GM19467 (cell line): ENCODE results near the gene CTDP1.

Experiments used
- ATAC-seq: cut with Tn5 transposase; IDR thresholded peaks from one replicate; pipeline ENCODE4 v1.9.1; 2021; ENCODE audit warnings: mild to moderate bottlenecking, moderate library complexity; ENCODE audit not compliant: unreplicated experiment

Gene CTDP1

DNA sequence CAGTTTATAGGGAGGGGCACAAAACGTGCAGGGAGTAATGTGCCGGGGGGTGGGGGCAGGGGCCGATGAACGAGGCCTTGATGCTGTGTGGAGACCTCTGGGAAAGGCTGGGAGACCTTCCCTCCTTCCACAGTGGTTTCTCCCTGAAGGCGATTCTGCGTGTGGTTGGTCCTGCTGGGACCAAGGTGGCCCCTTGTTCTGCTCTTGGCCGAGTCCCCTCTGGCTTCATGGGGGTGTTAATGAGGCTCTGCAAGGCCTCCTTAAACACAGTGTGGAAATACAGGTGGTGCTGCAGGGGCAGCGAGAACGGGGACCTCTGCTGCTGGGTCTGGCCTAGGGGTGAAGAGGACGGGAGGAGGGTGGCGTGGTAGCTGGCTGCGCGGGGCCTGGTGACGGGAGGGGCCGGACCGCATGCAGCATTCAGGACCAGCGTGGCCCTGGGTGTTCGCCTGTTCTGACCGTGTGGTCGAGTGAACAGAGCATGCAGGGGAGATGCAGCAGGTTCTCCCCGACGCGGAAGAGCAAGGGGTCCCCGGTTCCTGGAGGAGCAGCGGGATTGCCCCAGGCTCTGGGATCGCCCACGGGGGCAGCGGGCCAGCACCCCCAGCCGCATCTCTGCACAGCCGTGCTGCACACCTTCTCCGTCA is 76.0 kb downstream of the CTDP1 start:
- no peak for ATAC-seq

DNA sequence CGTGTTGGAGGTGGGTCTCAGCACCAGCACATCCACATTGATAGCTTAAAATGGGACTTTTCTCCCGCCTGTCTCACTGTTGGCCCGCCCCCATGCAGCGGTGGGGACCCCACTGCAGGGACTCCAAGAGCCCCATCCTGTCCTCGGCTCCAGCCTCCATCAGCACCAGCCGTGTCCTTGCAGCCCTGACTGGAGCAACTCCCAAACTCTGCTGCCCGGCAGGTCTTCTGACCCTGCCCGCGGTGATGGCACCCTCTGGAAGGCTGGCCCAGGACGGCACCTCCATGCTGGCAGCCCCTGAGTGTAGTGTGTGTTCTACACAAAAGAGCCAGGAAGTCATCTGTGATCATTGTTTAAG is 76.5 kb downstream of the CTDP1 start:
- ATAC-seq: no peak

DNA sequence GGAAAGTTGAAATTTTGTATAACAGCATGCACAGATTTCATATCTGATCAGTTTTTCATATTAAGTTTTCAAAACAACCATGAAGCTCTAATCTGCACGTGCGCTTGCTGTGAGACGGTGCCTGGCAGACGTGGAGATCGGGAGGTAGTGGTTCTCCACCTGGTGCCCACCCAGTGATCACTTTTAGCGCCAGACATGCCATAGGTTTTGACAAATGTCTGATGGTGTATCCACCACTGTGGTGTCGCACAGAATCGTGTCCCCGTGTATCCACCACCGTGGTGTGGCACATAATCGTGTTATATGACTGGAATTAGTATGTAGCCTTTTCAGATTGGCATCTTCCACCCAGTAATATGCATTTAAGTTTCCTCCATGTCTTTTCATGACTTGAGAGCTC is 77.2 kb downstream of the CTDP1 start:
- no peak for ATAC-seq

DNA sequence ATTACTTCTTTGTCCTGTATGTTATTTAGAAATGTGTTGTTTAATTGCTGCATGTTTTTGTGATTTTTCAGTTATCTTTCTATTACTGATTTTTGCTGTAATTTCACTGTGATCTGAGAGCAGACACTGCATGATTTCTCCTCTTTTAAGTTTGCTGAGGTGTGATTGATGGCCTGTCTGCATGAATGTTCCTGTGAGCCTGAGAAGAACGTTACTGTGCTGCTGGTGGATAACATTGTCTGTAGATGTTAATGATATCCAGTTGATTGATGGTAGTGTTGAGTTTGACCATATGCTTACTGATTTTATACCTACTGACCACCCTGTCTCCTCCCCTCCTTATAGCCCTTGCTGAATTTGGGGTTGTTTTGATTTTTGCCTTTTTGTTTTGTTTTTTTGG is 80.7 kb downstream of the CTDP1 start:
- no peak for ATAC-seq

DNA sequence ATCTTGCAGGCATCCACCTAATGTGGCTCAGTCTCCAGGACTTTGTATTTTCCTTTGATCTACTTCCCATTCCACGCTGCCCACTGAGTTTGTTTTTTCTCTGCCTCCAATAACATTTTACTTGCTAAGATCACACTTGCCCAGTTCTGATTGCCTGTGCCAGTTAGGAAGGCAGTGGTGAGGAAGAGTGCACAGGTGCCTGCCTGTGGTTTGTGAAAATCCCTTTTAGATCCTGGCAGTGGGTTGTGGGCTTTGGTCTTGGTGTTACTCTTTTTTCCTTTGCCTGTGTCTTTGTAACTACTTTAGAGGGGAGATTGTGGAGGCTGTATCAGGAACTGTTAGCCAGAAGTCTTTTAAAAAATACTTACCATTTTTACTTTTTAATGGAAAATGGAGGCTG is 81.3 kb downstream of the CTDP1 start:
- no peak for ATAC-seq

DNA sequence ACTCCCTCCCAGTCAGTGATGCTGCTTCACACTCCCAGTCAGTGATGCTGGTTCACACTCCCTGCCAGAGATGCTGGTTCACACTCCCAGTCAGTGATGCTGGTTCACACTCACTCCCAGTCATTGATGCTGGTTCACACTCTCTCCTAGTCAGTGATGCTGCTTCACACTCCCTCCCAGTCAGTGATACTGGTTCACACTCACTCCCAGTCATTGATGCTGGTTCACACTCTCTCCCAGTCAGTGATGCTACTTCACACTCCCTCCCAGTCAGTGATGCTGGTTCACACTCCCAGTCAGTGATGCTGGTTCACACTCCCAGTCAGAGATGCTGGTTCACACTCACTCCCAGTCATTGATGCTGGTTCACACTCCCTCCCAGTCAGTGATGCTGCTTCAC is 83.8 kb downstream of the CTDP1 start:
- no peak for ATAC-seq

DNA sequence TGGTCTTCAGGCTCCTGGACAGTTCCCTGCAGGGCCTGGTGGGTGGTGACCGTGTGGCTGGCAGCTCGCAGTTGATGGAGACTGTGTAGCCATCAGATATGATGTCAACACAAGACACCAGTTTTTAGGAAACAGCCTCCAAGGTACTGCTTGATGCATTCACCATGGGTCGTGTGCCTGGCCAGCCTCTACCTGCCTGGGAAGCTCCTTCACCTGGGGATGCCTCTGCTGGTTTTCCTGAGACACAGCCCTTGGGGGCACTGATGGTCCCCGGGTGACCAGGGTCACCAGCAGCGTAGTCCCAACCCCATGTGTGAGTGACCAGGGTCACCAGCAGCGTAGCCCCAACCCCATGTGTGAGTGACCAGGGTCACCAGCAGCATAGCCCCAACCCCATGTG is 84.5 kb downstream of the CTDP1 start:
- no peak for ATAC-seq

DNA sequence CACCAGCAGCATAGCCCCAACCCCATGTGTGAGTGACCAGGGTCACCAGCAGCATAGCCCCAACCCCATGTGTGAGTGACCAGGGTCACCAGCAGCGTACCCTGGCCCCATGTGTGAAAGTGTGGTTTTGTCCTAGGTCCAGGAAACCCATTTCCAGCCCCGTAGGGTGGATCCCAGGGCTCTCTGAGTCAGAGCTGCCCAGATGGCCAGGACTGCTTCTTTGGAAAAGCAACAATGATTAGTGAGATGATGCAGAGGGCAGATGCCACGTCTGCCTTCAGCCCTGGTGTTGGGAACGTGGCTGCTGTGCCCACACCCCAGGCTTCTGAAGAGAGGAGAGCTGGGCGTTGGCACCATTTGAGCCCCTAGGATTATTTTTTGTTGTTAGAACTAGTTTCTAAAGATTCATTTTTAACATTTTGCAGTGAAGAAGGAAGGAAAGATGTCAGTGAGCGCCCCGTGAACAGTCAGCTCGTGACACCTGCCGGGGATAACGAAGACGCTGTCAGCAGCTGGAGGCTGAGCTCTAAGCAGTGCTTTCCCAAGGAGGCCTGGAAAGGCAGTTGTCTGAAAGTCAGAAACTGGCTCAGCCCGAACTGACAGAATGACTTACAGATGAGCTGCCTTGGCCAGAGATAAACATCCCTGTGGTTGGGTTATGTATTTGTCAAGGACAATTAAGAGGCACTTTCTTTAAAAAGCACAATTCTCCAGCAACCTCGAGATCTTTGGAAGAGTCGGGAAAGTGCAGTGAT is 86.1 kb downstream of the CTDP1 start:
- ATAC-seq: no peak

DNA sequence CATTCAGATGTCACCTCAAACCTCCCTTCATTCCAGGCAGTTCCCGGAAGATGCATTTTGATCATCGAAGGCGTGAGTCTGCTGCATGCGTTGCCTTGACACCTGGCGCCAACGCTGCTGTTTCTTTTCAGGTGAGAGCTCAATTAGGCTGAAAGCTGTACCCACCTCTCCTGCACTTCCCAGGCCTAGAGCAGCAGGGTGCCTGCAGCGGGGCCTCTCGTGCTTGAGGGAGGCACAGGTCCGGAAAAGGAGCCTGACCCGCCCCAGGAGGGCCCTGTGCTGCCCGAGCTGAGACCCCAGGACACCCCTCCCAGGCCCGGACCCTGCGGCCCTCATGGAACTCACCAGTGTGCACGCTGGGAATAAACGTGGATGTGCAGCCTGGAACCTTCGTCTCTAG is 86.7 kb downstream of the CTDP1 start:
- no peak for ATAC-seq

DNA sequence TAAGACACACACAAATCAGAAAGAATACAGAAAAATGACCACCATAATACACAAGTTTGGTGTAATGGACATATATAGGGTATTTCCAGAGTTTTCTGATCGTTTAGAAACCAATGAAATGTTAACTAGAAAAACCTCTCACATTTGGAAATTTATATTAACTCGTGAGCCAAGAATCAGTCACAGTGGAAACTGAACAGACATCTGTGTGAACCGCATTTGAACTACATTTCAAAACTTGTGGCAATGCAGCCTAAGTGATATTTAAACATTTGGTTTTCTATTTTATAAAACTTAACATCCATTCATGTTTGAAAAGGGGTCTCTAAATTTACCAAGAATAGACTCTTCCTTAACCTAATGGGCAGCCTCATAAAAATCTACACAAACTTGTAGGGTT is 89.1 kb downstream of the CTDP1 start:
- no peak for ATAC-seq

DNA sequence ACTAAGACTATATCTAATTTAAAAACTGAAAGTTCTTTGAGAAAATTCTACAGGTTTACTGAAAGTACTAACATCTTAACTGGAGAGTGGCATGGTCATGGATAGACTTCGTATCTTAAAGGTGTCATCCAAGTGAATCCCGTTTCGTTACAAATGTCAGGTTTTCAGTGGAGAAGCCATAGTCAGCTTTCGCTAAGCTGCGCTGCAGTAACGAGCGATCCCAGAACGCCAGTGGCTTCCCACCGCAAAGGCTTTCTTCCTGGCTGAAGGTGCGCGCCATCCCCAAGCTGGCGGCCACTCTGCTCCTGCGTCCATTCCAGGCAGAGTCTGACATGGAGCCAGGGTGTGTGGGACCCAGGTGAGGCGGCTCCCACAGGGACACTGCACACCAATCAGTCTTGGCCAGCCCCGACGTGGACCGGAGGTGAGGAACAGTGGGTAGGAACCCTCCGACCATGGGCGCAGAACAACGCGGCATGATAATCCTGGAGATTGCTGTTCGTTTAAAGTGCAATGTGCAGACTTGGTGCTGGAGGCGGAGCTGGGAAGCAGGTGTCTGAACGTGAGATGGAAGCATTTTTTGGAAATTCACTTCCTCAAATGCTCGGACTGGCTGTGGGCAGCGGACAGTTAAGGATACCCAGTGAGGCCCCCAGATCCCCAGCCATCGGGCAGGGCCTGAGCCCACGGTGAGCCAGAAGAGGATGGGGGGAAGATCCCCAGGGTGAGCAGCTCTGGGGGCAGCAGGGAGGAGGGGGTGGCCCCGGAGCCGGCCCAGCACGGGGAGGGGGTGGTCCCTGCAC is 90.3 kb downstream of the CTDP1 start:
- ATAC-seq: no peak

DNA sequence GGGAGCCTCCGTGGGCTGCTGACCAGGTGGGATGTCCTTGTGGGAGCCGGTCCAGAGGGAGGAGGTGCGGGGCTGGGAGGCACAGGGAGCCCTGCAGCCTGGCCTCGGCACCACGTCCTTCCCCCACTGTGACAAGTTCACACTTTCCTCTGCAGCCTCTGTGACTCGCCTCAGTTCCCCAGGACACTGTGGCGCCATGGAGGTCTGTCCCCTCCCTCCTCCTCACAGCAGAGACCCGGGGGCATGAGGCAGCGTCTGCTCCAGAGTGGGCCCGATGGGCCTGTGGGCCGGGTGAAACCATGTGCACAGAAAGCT is 90.9 kb downstream of the CTDP1 start:
- ATAC-seq: no peak

DNA sequence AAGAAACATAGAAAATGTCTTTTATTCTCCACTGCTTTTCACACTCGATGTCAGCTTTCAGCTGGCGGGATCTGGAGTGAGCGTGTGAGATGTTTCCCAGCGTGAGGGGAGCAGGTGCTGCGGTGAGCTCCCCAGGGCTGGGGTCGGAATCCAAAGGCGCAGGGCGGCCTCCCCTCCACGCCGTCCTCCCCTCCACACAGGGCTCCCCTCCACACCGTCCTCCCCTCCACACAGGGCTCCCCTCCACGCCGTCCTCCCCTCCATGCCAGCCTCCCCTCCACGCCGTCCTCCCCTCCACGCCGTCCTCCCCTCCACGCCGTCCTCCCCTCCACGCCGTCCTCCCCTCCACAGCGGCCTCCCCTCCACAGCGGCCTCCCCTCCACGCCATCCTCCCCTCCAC is 91.2 kb downstream of the CTDP1 start:
- ATAC-seq: no peak

DNA sequence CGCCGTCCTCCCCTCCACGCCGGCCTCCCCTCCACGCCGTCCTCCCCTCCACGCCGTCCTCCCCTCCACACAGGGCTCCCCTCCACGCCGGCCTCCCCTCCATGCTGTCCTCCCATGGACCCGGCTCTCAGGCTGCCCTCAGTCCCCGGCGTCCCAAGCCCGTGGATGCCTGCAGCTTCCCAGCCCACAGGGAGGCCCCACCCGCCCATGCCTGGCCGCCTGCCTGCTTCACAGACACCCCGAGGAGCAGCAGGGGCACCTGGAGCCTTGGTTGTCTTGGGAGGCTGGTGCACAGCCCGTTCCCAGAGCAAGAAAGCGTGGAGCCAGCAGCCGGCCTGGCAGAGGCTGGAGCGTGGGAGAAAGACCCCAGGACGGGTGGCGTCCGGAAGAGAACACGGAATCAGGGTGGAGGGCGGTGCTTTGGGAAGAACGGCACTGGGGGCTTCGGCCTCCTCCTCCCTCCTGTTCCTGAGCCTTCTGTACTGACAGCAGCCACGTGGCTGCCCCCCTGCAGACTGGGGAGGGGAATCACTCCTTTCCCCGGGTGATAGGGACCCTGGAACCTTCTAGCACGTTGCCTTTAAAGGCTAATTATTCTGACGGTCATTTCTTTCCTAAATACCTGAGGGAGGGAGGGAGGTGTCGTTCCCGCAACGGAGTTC is 92.0 kb downstream of the CTDP1 start:
- no peak for ATAC-seq

DNA sequence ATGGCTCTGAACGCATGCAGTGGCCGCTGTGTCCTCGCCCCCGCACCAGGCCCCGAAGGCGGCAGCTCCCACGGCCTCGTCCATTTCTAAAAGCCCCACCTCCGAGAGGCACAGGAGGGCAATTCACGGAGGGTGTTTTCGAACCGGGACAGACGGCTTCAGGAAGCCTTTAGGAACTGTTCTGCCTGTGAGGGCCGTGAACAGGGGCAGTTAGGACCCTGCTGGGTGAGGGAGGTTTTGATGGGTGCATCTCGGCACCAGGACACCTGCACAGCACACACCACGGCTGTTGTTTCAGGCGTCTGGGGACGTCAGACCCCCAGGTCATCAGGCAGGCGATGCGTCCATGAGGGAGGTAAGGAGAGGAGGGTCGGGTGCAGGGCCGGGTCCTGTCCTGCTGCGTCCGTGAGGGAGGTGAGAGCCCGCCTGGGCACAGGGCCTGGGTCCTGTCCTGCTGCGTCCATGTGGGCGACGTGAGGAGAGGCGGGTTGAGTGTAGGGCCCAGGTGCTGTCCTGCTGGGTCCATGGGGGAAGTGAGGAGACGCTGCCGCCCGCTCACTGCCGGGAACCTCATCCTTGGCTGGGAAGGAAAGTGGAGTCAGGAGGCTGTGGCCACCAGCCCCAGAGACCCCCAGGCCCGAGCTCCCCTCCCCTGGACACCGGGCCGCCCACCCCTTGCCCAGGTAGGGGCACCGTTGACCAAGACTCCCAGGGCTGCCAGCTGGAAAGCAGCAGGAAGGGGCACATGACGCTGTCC is 92.7 kb downstream of the CTDP1 start:
- ATAC-seq: no peak

DNA sequence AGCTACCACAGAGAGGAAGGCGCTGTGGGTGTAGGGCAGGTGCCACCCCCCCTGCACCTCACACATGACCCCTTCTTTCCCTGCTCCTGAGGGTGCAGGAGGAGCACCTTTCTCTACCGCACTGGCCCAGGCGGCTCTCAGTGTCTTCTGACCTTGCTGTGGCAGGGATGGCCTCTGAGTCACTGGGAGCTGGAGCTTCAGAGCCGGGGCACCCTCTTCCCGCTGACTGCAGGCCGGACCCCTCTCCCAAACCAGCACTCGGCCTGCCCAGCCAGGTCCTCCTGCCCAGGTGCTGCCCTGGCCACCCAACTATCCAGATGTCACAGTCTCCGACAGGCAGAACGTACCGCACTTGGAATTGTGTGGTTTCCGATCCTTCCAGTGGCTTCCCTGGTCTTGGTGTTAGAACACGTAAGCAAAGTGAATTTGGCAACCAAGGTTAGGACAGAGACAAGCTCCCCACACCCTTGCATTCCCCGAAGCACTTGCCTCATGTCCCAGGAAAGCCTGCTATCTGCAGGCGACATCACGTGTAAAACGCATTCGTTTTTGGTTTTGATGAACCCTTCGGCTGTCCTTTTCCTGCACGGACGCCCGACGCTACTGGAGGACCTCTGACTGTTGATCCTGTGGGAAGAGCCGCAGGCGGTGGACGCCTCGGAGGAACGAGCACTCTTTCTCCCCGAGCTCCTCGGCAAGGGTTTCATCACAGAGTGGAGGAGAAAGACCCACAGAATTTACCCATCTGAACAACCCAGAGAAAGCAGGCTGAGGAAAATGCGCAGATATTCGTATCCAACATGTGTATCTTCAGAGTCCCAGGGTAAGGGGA is 93.5 kb downstream of the CTDP1 start:
- ATAC-seq: no peak

DNA sequence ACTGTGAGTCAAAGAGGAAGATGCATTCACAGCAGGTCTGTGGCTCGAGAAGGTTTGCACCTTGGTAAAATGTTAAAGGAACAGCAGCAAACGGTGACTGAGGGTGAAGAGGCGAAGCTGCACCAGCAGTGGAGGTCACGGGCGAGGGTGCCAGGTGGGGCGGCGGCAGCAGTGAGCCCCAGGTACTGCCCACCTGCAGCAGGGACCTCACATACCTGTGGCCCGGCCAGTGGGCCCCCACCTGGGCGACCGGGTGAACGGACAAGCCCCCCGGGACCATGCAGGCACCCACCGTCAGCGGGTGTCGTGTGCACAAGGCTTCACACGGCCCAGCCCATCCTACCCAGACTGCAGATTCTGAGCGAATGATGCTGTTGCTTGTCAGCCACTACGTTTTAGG is 94.5 kb downstream of the CTDP1 start:
- ATAC-seq: no peak

DNA sequence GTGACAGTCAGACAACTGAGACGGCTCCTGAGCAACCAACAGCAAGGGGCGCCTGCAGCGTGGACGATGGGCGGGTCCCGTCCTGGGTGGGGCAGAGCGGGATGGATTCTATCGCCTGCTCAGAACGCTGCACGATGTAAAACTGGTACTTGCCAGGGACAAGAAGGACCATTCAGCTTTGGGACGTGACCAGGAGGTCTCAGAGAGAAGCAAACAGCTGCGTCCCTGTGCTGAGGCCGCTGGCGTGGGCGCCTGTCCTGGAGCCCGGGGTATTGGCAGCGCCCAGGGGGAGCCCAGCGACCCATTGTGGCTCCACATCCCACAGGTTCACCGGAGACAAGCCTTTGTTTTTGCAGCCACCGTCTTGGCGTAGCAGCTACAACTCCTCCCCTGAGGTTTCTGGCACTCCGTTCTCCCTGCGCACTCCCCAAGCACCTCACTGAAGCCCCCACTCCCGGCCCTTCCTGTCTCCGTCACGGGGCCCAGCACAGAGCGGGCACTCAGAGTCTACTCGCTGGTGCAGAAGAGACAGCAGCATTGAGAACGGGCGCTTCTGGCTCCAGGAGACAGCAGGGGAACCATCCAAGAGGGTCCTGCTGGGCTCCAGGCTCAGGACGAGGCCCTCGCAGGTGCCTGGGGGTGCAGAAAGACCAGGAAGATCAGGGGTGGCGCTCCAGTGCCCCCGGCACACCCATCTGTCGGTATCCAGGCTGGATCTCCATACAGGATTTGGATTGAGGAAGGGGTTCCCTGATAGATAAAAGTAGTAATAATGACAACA is 96.0 kb downstream of the CTDP1 start:
- ATAC-seq: no peak

DNA sequence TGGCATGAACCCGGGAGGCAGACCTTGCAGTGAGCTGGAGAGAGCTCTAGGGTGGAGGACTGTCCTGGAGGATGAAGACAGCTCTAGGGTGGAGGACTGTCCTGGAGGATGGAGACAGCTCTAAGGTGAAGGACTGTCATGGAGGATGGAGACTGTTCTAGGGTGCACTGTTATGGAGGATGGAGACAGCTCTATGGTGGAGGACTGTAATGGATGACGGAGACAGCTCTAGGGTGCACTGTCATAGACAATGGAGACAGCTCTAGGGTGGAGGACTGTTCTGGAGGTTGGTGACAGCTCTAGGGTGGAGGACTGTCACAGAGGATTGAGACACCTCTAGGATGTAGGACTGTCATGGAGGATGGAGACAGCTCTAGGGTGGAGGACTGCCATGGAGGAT is 97.1 kb downstream of the CTDP1 start:
- ATAC-seq: no peak
